Measurements from ENCODE around the gene SLC13A5.

- TF ChIP-seq POLR2A (IDR thresholded peaks at IDR 0.05) (no peak), CTCF (IDR thresholded peaks at IDR 0.05) (no peak)
Measured at GRCh38 chr17:6639014-6639585, 74.1 kb downstream of the SLC13A5 start.
